Vagina (tissue), 2 donors: Measurements from ENCODE around the gene TESPA1. TPM values are rescaled to one million over a fixed set of nuclear protein-coding genes. Genes with fewer than 3 reads are reported as not detected.

Source experiments
- DNase-seq, 2 donors: peaks; one replicate each; pipeline ENCODE4 v3.0.0-alpha.2; 2017; ENCODE audit errors: extremely low spot score in 2 of 2
- H3K27ac ChIP-seq: fragments of 200-600 bp; sonication (generic); one replicate; pipeline ENCODE4 v1.5.1; 2019
- H3K27me3 ChIP-seq: fragments of 200-600 bp; sonication (generic); one replicate; pipeline ENCODE4 v1.5.1; 2019
- H3K36me3 ChIP-seq, 2 donors: fragments of 200-600 bp; sonication (generic); one replicate each; pipeline ENCODE4 v1.5.1; 2017 to 2019
- H3K4me1 ChIP-seq: fragments of 200-600 bp; sonication (generic); one replicate; pipeline ENCODE4 v1.5.1; 2019
- H3K4me3 ChIP-seq, 2 donors: fragments of 200-600 bp; sonication (generic); 1 replicate in 1 of 2; 2 replicates in 1 of 2; pipeline ENCODE4 v1.5.1; 2016 to 2019
- H3K9me3 ChIP-seq: fragments of 200-600 bp; sonication (generic); one replicate; pipeline ENCODE4 v1.5.1; 2019
- CTCF ChIP-seq, 3 experiments: fragments of 450-650 bp in 2 of 3; fragments of 200-600 bp in 1 of 3; sonication (generic) in 1 of 3; IDR thresholded peaks; one replicate each; pipeline ENCODE4 v1.5.1; 2017 to 2019; ENCODE audit warnings: antibody characterized with exemption in 3 of 3, mild to moderate bottlenecking in 2 of 3, moderate library complexity in 2 of 3
- POLR2A ChIP-seq, 2 donors: fragments of 450-650 bp; IDR thresholded peaks; one replicate each; pipeline ENCODE4 v1.6.1; 2017; ENCODE audit warnings: antibody characterized with exemption in 2 of 2, mild to moderate bottlenecking in 2 of 2, moderate library complexity in 2 of 2
- POLR2AphosphoS5 ChIP-seq, 2 donors: sonication (generic); formaldehyde crosslinking; IDR thresholded peaks; one replicate each; pipeline ENCODE4 v1.9.0; 2017; ENCODE audit warnings: antibody characterized with exemption in 2 of 2, mild to moderate bottlenecking in 2 of 2, low read depth in 1 of 2; ENCODE audit not compliant: insufficient read depth in 1 of 2
- intact Hi-C: fragments of 100-400 bp; cut with DNase I; formaldehyde crosslinking; loops from one replicate; pipeline ENCODE4 v1.15.1; 2023
- total RNA-seq: library from RNA; depleted of rRNA; stranded (reverse); fragments of >200 nt; gene quantifications from one replicate; pipeline ENCODE4 v1.2.3, GENCODE V29; 2016

The TESPA1 gene
- total RNA-seq, 1 donor from 2014 or later = 2.5 TPM

GRCh38 chr12:55017416-55017925 is 32.9 kb upstream of the TESPA1 start:
- no peak overlapping the region for H3K4me3 ChIP-seq
- H3K27me3 ChIP-seq = no peaks in the 10 kb centered on the region
- no peak for DNase-seq
- no peaks in the 10 kb centered on the region for H3K36me3 ChIP-seq
- no peak overlapping the region for H3K27ac ChIP-seq
- no peaks in the 10 kb centered on the region for H3K4me1 ChIP-seq
- intact Hi-C loops = no loop called here
- TF ChIP-seq CTCF (IDR thresholded peaks at IDR 0.05) (no peak), POLR2A (IDR thresholded peaks at IDR 0.05) (no peak), POLR2AphosphoS5 (IDR thresholded peaks at IDR 0.05; ENCODE audit: insufficient read depth in 1 of 2, low read depth in 1 of 2) (no peak)
- H3K9me3 ChIP-seq = no peaks in the 10 kb centered on the region

GRCh38 chr12:55008944-55009585 is 24.5 kb upstream of the TESPA1 start:
- no peak overlapping the region for H3K27ac ChIP-seq
- H3K4me3 ChIP-seq = no peak overlapping the region
- no peak for DNase-seq
- no peaks in the 10 kb centered on the region for H3K9me3 ChIP-seq
- intact Hi-C loops = loop anchor here (10.0 kb wide), 1 partner anchor 56 kb away; no protein-coding TSS in a partner anchor
- no peaks in the 10 kb centered on the region for H3K4me1 ChIP-seq
- no peaks in the 10 kb centered on the region for H3K36me3 ChIP-seq
- TF ChIP-seq POLR2A (IDR thresholded peaks at IDR 0.05) (no peak), POLR2AphosphoS5 (IDR thresholded peaks at IDR 0.05; ENCODE audit: insufficient read depth in 1 of 2, low read depth in 1 of 2) (no peak), CTCF (IDR thresholded peaks at IDR 0.05) (no peak)
- H3K27me3 ChIP-seq = no peaks in the 10 kb centered on the region

GRCh38 chr12:55002355-55002754 is 17.8 kb upstream of the TESPA1 start:
- Histone ChIP-seq H3K27me3 (no peaks in the 10 kb centered on the region), H3K9me3 (no peaks in the 10 kb centered on the region), H3K4me1 (no peaks in the 10 kb centered on the region), H3K36me3 (no peaks in the 10 kb centered on the region), H3K4me3 (no peak overlapping the region), H3K27ac (no peak overlapping the region)
- DNase-seq = no peak
- no peak for TF ChIP-seq POLR2A (IDR thresholded peaks at IDR 0.05)
- no peak for TF ChIP-seq POLR2AphosphoS5 (IDR thresholded peaks at IDR 0.05; ENCODE audit: insufficient read depth in 1 of 2, low read depth in 1 of 2)
- no peak for TF ChIP-seq CTCF (IDR thresholded peaks at IDR 0.05)
- intact Hi-C loops = loop anchor here (10.0 kb wide), 1 partner anchor 62 kb away; no protein-coding TSS in a partner anchor

GRCh38 chr12:55001198-55001868 is 16.8 kb upstream of the TESPA1 start:
- no peaks in the 10 kb centered on the region for H3K36me3 ChIP-seq
- DNase-seq = no peak
- TF ChIP-seq POLR2AphosphoS5 (IDR thresholded peaks at IDR 0.05; ENCODE audit: insufficient read depth in 1 of 2, low read depth in 1 of 2) = no peak
- no peak for TF ChIP-seq CTCF (IDR thresholded peaks at IDR 0.05)
- TF ChIP-seq POLR2A (IDR thresholded peaks at IDR 0.05) = no peak
- H3K27ac ChIP-seq = no peak overlapping the region
- no peaks in the 10 kb centered on the region for H3K9me3 ChIP-seq
- no peaks in the 10 kb centered on the region for H3K4me1 ChIP-seq
- H3K4me3 ChIP-seq = no peak overlapping the region
- no peaks in the 10 kb centered on the region for H3K27me3 ChIP-seq
- intact Hi-C loops = loop anchor here (10.0 kb wide), 1 partner anchor 63 kb away; no protein-coding TSS in a partner anchor
